ENCODE measurements around the gene PARD3. TPM values are rescaled to one million over a fixed set of nuclear protein-coding genes. Genes with fewer than 3 reads are reported as not detected.

PARD3 gene
- total RNA-seq, 3 donors from 2014 or later = 48.2 to 93.7 (median 60.6) TPM

GRCh38 chr10:34609287-34609940, 205.7 kb downstream of the PARD3 start:
- no peak for DNase-seq (ENCODE audit: low spot score in 2 of 2)
- no peaks in the 10 kb centered on the region for H3K4me1 ChIP-seq
- no peaks in the 10 kb centered on the region for H3K27me3 ChIP-seq
- H3K36me3 ChIP-seq = no peaks in the 10 kb centered on the region
- H3K27ac ChIP-seq = no peak overlapping the region
- intact Hi-C loops (cut with DNase I; ENCODE audit: low total_unique reads) = no loop called here
- no peak overlapping the region for H3K4me3 ChIP-seq
- no peaks in the 10 kb centered on the region for H3K9me3 ChIP-seq
- no peak for TF ChIP-seq POLR2AphosphoS5 (IDR thresholded peaks at IDR 0.05)
- no peak for TF ChIP-seq POLR2A (IDR thresholded peaks at IDR 0.05)
- no peak for TF ChIP-seq CTCF (IDR thresholded peaks at IDR 0.05)

- DNase-seq (ENCODE audit: low spot score in 2 of 2) = no peak
- Histone ChIP-seq H3K4me3 (no peak overlapping the region), H3K4me1 (no peaks in the 10 kb centered on the region), H3K27me3 (no peaks in the 10 kb centered on the region), H3K9me3 (no peaks in the 10 kb centered on the region), H3K36me3 (no peaks in the 10 kb centered on the region), H3K27ac (no peak overlapping the region)
- intact Hi-C loops (cut with DNase I; ENCODE audit: low total_unique reads) = no loop called here
- TF ChIP-seq POLR2A (IDR thresholded peaks at IDR 0.05) = no peak
- no peak for TF ChIP-seq POLR2AphosphoS5 (IDR thresholded peaks at IDR 0.05)
- no peak for TF ChIP-seq CTCF (IDR thresholded peaks at IDR 0.05)
Observed at GRCh38 chr10:34607894-34608293, 207.2 kb downstream of the PARD3 start.

- no peak overlapping the region for H3K27ac ChIP-seq
- DNase-seq (ENCODE audit: low spot score in 2 of 2) = no peak
- no peak overlapping the region for H3K4me3 ChIP-seq
- TF ChIP-seq POLR2A (IDR thresholded peaks at IDR 0.05) (no peak), CTCF (IDR thresholded peaks at IDR 0.05) (no peak), POLR2AphosphoS5 (IDR thresholded peaks at IDR 0.05) (no peak)
- no peaks in the 10 kb centered on the region for H3K27me3 ChIP-seq
- no peaks in the 10 kb centered on the region for H3K4me1 ChIP-seq
- H3K9me3 ChIP-seq = no peaks in the 10 kb centered on the region
- H3K36me3 ChIP-seq = no peaks in the 10 kb centered on the region
- intact Hi-C loops (cut with DNase I; ENCODE audit: low total_unique reads) = no loop called here
Observed at GRCh38 chr10:34606890-34607289, 208.2 kb downstream of the PARD3 start.

GRCh38 chr10:34602478-34602877, 212.6 kb downstream of the PARD3 start:
- Histone ChIP-seq H3K4me1 (no peaks in the 10 kb centered on the region), H3K36me3 (no peaks in the 10 kb centered on the region), H3K27ac (no peak overlapping the region), H3K4me3 (no peak overlapping the region), H3K9me3 (no peaks in the 10 kb centered on the region), H3K27me3 (no peaks in the 10 kb centered on the region)
- TF ChIP-seq CTCF (IDR thresholded peaks at IDR 0.05) (no peak), POLR2AphosphoS5 (IDR thresholded peaks at IDR 0.05) (no peak), POLR2A (IDR thresholded peaks at IDR 0.05) (no peak)
- no peak for DNase-seq (ENCODE audit: low spot score in 2 of 2)
- intact Hi-C loops (cut with DNase I; ENCODE audit: low total_unique reads) = no loop called here

GRCh38 chr10:34601691-34602090, 213.4 kb downstream of the PARD3 start:
- TF ChIP-seq CTCF (IDR thresholded peaks at IDR 0.05) = no peak
- TF ChIP-seq POLR2A (IDR thresholded peaks at IDR 0.05) = no peak
- no peak for DNase-seq (ENCODE audit: low spot score in 2 of 2)
- intact Hi-C loops (cut with DNase I; ENCODE audit: low total_unique reads) = no loop called here
- no peaks in the 10 kb centered on the region for H3K4me1 ChIP-seq
- H3K4me3 ChIP-seq = no peak overlapping the region
- no peaks in the 10 kb centered on the region for H3K27me3 ChIP-seq
- H3K9me3 ChIP-seq = no peaks in the 10 kb centered on the region
- H3K27ac ChIP-seq = no peak overlapping the region
- H3K36me3 ChIP-seq = no peaks in the 10 kb centered on the region
